HL-60/S4 treated with retinoic acid at 250 ng/mL for 4 days and 3 days (cell line): ENCODE measurements around the gene GUCY2D.
"Not testable (repeated sequence)": the region's sequence is repeated elsewhere in the genome, so short reads cannot be mapped to it uniquely, and the experiment has no call there.

ENCODE experiments used
- in situ Hi-C: fragments of 300-500 bp; cut with MboI; formaldehyde crosslinking; loops from 2 replicates; pipeline ENCODE4 v1.7.0; 2022; ENCODE audit warnings: low sequenced_read_pairs

Gene GUCY2D

DNA sequence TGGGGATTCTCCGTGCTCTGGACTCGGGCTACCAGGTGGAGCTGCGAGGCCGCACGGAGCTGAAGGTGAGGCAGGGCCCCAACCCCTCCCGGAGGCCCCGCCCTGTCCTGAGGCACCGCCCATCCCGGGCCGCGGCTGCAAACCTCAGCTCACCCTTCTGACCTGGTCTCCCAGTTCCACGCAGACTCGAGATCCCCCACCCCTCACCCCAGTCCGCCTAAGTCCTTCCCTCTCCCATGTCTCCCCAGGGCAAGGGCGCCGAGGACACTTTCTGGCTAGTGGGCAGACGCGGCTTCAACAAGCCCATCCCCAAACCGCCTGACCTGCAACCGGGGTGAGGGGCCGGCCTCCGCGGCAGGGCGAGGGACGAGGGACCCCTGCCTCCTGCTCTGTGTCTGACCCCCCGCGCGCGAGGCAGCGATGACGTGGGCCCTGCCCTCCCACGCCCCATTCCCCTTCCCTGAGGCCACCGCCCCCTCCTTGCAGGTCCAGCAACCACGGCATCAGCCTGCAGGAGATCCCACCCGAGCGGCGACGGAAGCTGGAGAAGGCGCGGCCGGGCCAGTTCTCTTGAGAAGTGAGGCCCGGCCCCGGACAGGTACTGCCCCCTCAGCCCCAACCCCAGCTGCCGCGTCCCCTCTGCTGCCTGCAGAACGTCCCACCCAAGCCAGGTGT lies 13.7 kb downstream of the GUCY2D start:
- in situ Hi-C loops = no loop called here

DNA sequence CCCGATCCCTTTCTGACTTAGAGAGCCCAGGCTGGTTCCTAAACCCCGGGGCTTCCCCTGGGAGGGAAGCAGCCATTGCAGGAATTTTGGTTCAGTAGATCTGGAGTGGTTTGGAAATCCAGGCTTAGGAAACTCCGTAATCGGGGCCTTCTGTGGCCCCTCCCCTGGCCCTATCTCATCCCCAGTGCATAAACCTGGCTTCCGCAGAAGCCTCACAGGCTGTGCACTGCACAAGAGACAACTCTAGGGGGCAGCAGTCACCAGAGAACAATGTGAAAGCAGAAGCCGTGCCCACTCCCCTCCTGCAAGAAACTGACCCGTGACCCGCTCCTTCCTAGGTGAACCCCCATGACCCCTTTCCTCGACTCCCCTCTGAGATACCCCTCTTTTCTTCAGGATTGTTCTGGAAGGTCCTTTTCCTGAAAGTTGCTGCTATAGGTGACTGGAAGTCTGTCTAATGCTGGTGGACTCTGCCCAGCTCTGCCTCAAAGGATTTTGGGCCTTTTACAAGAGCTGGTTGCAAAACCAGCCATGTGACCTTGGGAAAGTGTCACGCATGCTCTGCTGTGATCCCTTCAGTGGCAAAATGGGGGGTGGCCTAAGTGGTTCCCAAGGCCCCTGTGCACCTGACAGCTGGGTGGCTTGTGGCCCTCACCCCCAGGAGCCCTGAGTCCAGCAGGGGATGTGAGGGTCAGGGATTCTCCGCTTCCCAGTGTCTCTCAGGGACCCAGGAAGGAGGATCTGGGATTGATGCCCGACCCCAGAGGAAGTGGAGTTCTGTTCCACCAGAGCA lies 14.4 kb downstream of the GUCY2D start:
- in situ Hi-C loops = no loop called here

GRCh38 chr17:8018436-8018835 lies 16.0 kb downstream of the GUCY2D start:
- in situ Hi-C loops = no loop called here

DNA sequence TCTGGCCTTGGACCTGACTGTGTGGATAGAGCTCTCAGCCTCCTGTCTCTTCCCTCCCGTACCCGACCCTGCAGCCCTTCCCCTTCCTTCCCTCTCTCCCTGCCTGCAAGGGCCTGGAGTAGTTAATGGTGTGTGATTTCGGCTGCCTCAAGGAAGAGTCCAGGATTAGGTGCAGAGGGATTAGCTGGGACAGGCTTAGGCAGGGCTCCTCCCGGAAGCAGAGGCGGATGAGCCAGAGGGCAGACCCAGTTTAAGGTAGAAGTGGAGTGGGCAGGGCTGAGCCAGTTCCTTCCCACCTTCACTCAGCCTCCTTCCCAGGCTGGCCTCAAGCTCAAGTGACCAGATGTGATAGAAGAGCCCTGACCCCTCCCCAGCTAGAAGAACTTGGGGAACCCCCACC lies 16.8 kb downstream of the GUCY2D start:
- in situ Hi-C loops = no loop called here

- in situ Hi-C loops = no loop called here
Observed at GRCh38 chr17:8019665-8020650, 17.5 kb downstream of the GUCY2D start.

GRCh38 chr17:8020776-8021564 lies 18.6 kb downstream of the GUCY2D start:
- in situ Hi-C loops = no loop called here

DNA sequence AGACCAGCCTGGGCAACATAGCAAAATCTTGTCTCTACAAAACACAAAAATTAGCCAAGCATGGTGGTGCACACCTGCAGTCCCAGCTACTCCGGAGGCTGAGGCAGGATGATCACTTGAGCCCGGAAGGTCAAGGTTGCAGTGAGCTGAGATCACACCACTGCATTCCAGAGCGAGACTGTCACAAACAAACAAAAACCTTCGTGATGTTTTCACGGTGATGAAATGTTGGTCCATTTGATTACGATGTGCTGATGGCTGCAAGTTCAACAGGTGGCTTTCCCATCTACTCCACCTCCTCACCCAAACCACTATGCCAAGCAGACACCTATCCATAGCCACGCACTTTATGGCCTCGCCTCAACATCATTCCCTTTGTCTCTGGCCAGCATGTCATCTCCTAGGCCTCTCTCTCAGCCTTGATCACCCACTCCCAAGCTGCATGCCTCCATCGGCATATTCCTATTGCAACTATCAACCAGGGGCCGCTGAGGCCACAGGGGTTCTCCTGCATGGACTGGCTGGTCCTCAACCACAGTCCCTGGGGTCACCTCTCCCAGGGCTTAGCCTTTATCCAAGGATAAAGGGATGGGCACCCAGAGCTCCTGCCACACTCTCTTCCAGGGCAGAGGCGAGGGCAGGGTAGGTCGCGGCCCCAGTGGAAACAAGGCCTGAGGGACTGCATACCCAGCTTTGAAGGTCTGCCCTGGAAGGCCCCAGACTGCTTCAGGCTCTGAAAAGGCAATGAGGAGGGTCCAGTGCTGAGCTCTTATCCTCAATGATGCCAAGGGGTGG lies 19.3 kb downstream of the GUCY2D start:
- in situ Hi-C loops = no loop called here

GRCh38 chr17:8022360-8023003 lies 20.1 kb downstream of the GUCY2D start:
- in situ Hi-C loops = no loop called here

- in situ Hi-C loops = not testable (repeated sequence)
Observed at GRCh38 chr17:8024161-8024560, 21.7 kb downstream of the GUCY2D start.

GRCh38 chr17:8025176-8025911 lies 22.9 kb downstream of the GUCY2D start:
- in situ Hi-C loops = no loop called here

DNA sequence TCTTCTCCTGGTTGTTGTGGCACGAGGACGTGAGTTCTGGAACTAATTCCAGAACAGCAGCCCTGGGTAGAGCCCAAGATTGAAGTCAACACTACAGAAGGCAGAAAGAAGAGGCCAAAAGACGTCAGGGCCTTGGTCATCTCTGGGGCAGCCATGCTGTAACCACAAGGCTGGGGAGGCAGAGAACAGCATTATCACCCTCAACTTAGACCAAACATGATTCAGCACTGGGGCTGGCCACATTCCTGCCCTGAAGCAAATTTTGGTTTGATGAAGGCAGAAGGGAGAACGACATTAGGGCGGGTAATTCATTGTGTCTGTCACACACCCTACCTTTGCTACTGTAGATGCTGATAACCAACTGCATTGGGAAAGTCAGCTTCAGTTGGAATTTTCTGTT lies 26.7 kb downstream of the GUCY2D start:
- in situ Hi-C loops = no loop called here

GRCh38 chr17:8031261-8031661 lies 28.8 kb downstream of the GUCY2D start:
- in situ Hi-C loops = no loop called here

GRCh38 chr17:8031950-8032349 lies 29.5 kb downstream of the GUCY2D start:
- in situ Hi-C loops = no loop called here

DNA sequence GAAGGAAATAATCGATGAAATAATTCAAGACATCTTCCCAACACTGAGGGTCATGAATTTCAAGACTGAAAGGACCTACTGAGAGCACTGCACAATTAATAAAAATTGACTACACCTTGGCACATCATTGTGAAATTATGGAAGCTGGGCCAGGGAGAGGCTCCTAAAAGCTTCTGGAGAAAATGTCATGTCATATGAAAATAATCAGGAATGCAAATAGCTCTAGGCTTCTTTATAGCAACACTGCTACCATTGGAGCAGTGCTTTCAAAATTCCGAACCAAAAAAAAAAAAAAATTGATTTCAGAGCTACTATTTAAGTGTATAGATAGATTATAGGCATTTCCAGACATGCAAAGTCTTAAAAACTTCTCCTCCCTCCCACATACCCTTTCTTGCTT lies 30.0 kb downstream of the GUCY2D start:
- in situ Hi-C loops = no loop called here

DNA sequence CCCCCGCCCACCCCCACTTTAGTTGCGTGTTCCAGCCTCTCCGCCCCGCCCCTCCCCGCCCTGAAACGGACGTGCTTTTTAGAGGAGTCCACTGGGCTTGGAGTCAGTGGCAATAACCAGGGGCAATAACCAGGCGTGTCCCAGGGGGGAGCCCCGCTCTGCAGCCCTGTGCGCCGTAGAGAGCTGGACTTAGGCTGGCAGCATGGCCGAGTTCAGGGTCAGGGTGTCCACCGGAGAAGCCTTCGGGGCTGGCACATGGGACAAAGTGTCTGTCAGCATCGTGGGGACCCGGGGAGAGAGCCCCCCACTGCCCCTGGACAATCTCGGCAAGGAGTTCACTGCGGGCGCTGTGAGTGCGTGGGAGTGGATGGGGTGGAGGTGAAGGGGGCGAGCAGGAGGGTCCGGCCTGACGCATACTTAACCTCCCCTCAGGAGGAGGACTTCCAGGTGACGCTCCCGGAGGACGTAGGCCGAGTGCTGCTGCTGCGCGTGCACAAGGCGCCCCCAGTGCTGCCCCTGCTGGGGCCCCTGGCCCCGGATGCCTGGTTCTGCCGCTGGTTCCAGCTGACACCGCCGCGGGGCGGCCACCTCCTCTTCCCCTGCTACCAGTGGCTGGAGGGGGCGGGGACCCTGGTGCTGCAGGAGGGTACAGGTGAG lies 36.7 kb downstream of the GUCY2D start, which contains the start of gene ALOX15B:
ALOX15B (plus strand) TSS at position 106 of the 657 bp plus-strand sequence; CDS start at position 203, 97 bp downstream.
- in situ Hi-C loops = no loop called here

DNA sequence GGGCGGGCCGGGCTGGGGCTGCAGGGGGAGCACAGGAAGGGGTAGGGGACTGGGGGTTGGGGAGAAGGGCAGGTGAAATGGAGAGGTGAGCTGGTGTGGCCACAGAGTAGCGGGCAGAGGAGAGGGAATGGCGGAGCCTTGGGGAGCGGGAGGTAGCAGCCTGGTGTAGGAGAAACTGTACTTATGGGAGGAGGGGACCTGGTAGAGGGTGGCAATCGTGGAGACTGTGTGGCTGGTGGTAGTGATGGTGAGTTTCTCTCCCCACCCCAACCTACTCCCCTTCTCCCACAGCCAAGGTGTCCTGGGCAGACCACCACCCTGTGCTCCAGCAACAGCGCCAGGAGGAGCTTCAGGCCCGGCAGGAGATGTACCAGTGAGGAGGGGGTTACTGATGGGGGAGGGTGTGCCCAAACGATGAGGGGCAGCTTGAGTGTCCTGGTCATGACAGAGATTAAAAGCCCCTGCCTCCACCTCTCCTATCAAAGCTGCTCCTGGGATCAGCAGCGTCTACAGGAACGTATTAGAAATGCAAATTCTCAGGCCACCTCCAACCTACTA lies 37.3 kb downstream of the GUCY2D start:
- in situ Hi-C loops = loop anchor here (10.0 kb wide), 1 partner anchor 125 kb away; the partner anchor contains the start of gene RNF227

DNA sequence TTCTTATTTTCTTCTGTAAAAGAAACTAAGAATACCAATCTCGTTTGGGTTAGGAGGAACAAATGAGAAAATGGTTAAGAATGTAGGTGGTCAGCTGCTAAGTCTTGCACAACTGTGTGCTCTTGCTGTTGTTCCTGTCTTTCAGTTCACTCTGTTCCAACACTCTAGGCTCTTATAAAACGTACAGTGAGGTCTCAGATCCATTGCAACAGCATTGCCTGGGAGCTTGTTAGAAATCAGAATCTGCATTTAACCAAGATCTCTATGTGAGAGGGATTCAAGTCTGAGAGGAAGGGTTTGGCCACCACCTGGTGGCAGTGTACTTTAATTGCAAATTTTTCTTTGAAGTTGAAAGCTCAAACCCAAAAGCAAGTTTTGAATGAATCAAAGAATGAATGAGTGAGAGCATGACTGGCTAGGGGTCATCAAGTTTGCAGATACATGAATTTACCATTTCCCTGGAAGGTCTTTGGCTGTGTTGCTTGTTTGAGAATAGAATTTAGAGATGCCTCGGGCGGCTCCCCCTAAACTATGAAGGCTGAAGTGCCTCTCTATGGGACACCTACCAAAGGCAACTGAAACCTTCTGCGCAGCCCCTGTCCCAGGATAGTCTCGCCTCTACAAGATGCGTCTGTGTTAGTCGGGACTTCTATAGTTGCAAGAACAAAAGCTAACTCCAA lies 39.0 kb downstream of the GUCY2D start:
- in situ Hi-C loops = loop anchor here (10.0 kb wide), 1 partner anchor 127 kb away; the partner anchor contains the start of gene RNF227
